ENCODE results near the gene RNF175.

Gene RNF175

GRCh38 chr4:153755186-153755585 is 4.6 kb downstream of the RNF175 start:
- ChIA-PET POLR2A (no interaction called here), CTCF (no interaction called here)
- DNase-seq (ENCODE audit: extremely low spot score): no peak
- TF ChIP-seq CTCF (IDR thresholded peaks at IDR 0.05; ENCODE audit: control extremely low read depth, extremely low read depth, low read depth, missing control alignments): no peak

GRCh38 chr4:153750197-153750817 is 9.5 kb downstream of the RNF175 start:
- CTCF ChIA-PET: interaction anchor here (0.5 to 3.6 kb wide), 28 partner anchors 8 to 667 kb away, joined by 3 to 19 read pairs (median 5); partner anchors contain the start of gene MND1
- POLR2A ChIA-PET: no interaction called here
- peak; percentile 60 for DNase-seq (ENCODE audit: extremely low spot score)
- TF ChIP-seq CTCF (IDR thresholded peaks at IDR 0.05; ENCODE audit: control extremely low read depth, extremely low read depth, low read depth, missing control alignments): peak; percentile 58

- no peak for TF ChIP-seq CTCF (IDR thresholded peaks at IDR 0.05; ENCODE audit: control extremely low read depth, extremely low read depth, low read depth, missing control alignments)
- no peak for DNase-seq (ENCODE audit: extremely low spot score)
- CTCF ChIA-PET: interaction anchor here (3.6 kb wide), 1 partner anchor 15 kb away, joined by 19 read pairs; no protein-coding TSS in a partner anchor
- POLR2A ChIA-PET: no interaction called here
These were observed 11.4 kb downstream of the RNF175 start for GRCh38 chr4:153748378-153748777.

DNA sequence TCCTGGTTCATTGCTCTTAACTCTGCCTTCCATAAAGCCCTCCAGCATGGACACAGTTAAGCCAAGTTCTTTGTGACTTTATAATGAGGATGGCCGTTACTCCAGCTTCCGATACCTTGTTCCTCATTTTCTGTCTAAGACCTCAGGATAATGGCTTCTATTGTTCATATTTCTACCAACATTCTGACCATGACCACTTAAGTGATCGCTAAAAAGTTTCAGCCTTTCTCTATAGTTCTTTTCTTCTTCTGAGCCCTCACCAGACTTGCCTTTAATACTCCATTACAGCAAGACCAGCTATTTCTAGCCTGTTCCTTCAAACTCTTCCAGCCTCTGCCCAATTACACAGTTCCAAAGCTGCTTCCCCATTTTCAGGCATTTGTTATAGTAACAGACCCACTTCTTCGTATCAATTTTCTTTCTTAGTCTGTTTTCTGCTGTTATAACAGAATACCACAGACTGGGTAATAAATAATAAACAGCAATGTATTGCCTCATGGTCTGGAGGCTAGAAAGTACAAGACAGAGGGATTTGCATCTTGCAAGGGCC is 12.3 kb downstream of the RNF175 start:
- ChIA-PET CTCF (no interaction called here), POLR2A (no interaction called here)
- no peak for TF ChIP-seq CTCF (IDR thresholded peaks at IDR 0.05; ENCODE audit: control extremely low read depth, extremely low read depth, low read depth, missing control alignments)
- DNase-seq (ENCODE audit: extremely low spot score): no peak

DNA sequence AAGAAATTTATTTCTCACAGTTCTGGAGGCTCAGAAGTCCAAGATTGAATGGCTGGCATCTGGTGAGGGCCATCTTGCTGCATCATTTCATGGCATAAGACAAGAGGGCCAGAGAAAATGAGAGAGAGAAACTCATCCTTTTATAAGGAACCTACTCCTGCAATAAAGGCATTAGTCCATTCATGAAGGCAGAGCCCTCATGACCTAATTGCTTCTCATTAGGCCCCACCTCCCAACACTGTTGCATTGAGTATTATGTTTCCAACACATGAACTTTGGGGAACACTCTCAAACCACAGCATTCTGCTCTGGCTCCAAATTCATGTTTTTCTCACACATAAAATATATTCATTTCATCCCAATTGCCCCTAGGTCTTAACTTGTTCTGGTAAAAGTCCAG is 14.2 kb downstream of the RNF175 start:
- POLR2A ChIA-PET: no interaction called here
- CTCF ChIA-PET: no interaction called here
- no peak for TF ChIP-seq CTCF (IDR thresholded peaks at IDR 0.05; ENCODE audit: control extremely low read depth, extremely low read depth, low read depth, missing control alignments)

DNA sequence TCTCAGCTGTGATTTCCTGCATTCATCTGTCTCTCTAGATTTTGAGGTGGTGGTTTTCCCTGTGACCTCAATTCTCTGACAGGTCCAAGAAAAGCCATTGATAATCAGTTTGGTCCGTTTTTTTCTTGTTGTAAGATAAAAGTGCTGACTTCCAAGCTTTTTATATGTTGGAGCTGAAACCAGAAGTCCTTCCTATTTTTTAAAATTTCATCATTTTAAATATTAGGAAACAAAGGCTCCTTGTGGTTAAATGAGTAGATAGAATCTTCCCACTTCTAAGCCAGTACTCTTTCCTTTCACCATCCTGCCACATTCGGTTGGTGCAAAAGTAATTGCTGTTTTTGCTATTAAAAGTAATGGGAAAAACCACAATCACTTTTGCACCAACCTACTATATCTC is 18.3 kb downstream of the RNF175 start:
- CTCF ChIA-PET: interaction anchor here (1.0 to 2.6 kb wide), 4 partner anchors 9 to 35 kb away, joined by 3 to 11 read pairs (median 3); no protein-coding TSS in a partner anchor

More for the DNA sequence above, 14.2 kb downstream of the RNF175 start:
- DNase-seq (ENCODE audit: extremely low spot score): no peak

More for the DNA sequence above, 18.3 kb downstream of the RNF175 start:
- DNase-seq (ENCODE audit: extremely low spot score): no peak
- TF ChIP-seq CTCF (IDR thresholded peaks at IDR 0.05; ENCODE audit: control extremely low read depth, extremely low read depth, low read depth, missing control alignments): no peak
- POLR2A ChIA-PET: no interaction called here
